NCI-H82 treated with DMSO at 0.1 percent for 48 hours (cell line): Measurements from ENCODE around the gene ATP10B.
"Not testable (repeated sequence)": the region's sequence is repeated elsewhere in the genome, so short reads cannot be mapped to it uniquely, and the experiment has no call there.

Experiments
- DNase-seq: peaks from one replicate; lab custom pipeline; 2025; ENCODE audit not compliant: unreplicated experiment; lab: John Stamatoyannopoulos, UW

Gene ATP10B

DNA sequence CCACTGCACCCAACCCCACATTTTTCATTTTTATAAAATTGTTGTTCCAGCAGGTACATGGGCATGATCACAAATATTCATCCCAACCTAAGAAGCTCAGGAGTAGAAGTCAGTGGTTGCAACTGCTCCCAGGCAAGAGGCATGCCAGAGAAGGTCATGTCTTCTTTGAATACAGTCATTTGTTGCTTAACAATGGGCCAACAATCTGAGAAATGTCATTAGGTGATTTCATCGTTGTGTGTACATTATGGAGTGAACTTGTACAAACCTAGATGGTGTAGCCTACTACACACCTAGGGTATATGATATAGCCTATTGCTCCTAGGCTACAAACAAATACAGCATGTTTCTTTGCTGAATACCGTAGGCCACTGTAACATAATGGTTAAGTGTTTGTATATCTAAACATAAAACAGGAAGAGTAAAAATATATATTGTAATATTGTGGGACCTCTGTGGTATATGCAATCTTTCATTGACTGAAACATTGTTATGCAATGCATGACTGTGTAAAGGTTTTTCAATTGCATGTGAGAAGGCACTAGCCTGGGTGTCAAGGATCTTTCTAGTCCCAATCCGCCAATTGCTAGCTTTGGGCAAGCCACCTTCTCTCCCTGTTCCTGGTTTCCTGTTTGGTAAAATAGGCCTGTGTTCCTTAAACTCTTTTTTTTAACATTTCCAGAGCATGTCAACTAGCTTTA lies 27.6 kb downstream of the ATP10B start:
- DNase-seq: no peak

DNA sequence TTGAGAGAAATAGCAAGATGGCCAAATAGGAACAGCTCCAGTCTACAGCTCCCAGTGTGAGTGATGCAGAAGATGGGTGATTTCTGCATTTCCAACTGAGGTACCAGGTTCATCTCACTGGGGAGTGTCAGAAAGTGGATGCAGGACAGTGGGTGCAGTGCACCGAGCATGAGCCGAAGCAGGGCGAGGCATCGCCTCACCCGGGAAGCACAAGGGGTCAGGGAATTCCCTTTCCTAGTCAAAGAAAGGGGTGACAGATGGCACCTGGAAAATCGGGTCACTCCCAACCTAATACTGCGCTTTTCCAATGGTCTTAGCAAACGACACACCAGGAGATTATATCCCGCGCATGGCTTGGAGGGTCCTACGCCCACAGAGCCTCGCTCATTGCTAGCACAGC lies 39.0 kb downstream of the ATP10B start:
- DNase-seq: not testable (repeated sequence)

DNA sequence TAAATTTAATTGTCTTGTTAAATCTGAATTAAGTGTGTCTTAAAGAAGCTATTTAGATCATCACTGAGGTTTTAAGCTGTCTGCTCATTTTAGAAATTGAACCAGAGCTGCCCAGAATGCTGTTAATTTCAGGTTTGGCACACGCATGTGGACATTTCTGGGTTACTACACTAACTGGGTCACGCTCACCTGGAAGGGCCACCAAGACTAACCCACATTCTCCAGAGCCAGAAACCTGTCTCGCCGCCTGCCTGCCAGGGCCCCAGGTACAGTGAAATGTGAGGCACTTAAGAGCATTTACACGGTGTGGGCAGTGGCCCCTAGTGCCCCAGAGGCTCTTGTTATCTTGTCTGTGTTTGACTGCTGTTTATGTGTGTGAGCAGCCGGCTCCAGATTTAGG lies 46.6 kb downstream of the ATP10B start:
- no peak for DNase-seq

DNA sequence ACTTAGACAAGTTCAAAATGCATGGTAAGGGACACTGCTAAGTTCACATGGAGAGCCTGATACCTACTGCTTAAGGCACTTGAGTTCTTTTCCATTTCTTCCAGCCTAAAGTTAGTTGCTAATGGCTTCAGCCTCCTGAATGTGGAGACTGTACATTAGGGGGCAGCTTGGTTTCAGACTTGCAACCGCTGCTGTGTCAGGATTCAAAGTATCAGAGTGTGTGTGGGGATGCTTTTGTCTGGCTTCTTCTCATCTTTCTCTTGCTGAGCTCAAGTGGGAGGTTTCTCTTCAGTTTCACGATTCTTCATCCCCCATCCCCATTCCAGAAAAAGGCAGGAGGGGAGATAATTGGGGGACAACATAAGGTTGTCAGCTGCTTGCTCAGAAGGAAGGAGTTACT lies 49.4 kb downstream of the ATP10B start:
- no peak for DNase-seq

DNA sequence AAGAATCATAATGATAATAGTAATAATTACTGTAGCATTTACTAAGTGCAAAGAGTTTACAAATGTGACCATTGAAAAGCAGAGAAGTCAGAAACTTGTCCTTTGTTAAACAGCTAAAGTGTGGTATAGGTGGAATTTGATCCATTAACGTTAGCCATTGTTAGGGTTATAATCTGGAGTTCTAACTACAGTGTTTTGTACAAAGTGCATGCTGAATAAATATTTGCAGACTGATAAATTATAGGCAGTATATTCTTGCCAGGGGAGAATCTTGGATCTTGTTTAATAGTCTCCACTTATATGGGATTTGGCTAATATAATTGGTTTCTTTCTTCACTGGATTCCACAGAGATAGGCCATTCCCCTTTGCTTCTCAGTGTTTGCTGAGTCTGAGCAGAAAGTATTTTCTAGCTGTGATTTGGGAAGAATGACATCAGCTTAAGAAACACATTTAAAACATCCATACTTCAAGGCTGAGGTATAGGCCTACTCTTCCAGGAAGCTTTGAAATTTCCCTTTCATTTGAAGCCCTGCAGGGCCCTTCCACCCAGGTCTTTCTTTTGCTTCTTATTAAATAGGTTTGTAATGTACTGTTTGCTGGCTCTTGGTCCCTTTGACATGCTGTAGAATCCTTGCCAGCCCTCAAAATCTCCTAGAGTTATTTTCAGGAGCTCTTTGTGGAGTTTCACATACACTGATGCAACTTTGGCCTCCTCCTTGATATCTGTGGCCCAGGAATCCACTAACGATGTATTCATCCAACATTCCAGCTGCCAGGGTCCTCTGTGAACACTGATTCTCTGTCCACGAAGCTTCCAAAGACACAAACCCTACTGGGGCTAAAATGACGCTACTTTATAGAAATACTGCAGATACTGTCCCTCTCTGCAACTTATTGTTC lies 51.4 kb downstream of the ATP10B start:
- DNase-seq: no peak

DNA sequence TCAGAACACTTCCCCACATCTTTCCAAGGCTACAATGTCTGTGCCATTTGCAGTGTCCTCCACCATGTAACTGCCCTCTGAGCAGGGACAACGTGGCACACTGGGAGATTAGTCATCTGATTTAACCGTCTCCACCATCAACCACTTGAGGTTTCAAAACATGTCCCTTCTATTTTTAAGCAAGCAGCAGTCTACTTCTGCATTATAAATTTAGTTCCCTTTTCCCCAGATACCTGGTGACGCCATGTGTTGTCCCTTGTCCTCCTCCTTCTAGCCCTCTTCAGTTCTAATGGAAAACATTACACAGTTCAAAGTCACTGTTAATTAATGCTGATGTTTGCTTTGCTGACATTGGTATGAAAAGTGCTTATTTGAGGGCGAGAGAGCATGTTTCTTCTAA lies 52.8 kb downstream of the ATP10B start:
- DNase-seq: no peak

DNA sequence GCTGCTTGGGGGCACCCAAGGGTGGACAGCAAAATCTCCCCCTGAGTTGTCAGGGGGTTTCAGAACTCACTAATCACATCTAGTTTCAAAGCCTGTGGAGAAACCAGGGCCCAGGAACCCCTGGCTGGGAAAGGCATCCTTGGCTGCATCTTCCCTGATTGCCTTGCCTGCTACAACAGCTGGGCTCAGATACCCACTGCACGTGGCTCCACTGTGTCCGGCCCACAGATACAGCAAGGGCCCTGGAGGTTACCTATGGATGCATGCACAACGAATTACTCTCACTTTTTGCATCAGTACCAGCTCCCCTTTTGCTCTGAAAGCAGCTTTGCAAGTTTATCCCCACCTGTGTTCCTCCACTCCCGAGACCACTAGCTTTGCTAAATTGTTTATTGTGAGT lies 55.0 kb downstream of the ATP10B start:
- no peak for DNase-seq

DNA sequence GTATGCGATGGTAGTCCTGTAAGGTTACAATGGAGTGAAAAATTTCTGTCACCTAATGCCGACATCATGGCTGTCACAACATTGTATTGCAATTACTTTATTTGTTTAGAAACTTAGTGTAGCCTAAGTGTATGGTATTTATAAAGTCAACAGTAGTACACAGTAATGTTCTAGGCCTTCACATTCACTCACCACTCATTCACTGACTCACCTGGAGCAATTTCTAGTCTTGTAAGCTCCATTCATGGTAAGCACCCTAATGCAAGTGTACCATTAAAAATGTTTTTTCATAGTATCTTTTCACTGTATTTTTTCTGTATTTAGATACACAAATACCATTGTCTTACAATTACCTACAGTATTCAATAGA lies 58.5 kb downstream of the ATP10B start:
- DNase-seq: no peak

DNA sequence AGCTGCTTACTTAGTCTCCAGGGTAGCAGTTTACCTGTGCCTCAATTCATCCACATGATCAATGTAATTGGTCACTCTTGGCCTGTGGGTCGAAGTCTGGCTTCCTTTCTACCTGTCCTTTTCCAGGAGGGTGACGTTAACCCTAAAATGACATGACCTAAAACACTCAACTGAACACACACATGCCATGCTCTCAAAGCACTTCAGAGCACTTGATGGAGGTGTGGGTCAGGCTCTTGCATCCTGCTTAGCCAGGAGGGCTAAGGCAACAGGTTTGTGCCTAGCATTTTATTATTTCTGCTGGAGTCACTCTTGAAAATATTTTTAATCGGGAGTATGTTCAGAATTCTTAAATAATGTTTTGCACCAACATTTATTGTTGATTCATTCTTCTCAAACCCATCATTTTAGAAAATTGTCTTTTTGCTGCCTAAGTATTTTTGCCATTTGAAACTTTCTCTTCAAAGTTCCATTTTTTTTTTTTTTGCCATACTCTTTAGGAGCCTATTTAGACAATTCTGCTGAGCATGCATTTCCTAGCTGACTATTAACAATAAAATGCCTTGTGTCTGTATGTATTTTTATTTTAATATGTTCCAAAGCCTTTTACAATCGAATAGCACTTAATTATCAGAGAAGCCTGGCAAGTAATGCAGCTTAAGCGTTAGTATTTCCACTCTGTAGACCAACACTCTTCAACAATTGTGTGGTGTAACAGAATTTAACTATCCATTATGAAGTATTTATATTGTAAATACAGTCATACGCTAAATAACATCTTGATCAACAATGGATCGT lies 59.1 kb downstream of the ATP10B start:
- DNase-seq: no peak

DNA sequence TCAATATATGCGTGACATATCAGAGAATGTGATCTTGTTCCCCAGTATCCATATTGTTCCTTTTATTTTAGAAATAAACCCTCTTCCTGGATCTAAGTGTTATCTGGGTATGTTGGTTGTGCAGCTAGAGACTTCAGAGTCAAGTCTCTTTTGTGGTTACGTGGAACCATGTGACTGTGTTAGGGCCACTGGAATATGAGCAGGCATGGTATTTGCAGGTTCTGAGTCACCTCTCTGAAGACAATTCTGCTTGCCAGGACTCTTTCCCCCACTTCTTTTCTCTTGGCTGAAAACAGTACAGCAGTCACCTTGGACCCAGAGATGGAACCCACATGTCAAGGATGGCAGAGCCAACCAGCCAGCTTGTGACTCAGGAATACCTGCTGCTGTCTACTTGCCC lies 59.7 kb downstream of the ATP10B start:
- no peak for DNase-seq

DNA sequence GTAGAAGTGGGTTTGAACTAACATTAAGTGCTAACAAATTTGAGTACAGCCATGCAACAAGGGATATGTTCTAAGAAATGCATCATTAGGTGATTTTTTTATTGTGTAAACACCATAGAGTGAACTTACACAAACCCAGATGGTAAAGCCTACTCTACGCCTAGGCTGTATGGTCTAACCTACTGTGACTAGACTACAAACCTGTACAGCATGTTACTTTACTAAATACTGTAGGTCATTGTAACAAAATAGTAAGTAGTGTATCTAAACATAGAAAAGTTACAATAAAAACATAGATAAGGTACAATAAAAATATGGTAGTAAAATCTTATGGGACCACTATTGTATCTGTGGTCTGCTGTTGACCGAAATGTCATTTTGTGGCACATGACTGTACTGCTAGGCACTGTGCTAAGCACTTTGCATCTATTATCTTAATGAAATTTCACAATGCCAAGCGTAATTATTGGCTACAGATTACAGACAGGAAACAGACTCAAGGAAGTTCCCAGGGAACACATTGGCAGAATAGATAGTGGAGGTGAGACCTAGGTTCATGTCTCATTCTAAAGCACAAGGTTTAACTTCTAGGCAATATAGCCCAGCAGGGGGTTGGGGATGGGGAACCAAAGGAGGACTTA lies 62.7 kb downstream of the ATP10B start:
- DNase-seq: no peak

DNA sequence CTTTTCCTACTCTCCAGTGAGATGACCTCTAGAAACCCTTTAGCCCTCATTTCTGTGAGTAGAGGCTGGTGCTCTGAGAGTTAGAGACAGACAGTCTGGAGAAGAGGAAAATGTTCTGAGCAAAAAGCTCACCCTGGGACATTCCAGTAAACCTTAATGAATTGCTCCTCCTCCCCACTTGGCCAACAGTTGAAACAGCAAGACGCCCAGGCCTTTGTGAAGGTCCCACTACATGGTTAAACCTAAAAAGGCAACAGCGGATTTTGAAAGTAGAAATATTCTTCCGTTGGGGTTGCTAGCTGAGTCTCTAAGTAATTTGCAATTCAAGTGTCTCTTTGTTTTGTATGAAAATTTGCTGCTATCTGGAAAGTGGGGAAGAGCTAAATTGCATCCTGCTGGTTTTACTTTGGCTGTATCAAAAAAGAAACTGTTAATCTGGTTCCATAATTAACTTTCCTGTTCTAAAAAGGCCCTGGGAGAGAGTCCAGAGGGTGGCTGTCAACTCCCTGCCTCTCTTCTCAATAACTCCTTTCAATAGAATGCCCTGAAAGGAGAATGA lies 63.8 kb downstream of the ATP10B start:
- DNase-seq: no peak

DNA sequence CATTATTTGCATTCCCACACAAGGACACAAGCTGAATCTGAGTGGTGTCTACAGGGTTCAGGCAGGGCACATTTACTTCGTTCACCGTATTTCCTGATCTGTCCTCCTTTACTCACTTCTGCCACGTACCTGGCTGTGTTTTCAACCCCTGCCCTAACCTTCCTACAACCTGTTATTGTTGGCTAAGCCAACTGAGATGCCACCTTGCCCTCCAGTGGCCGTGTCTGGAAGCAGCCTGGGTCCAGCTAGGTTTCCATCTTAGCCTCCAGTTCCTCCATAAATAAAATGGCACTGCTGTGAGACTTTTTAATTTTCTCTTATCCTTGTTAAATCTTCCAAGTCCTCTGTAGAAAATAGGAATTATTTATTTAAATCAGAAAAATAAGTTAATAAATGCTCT lies 64.8 kb downstream of the ATP10B start:
- DNase-seq: no peak

DNA sequence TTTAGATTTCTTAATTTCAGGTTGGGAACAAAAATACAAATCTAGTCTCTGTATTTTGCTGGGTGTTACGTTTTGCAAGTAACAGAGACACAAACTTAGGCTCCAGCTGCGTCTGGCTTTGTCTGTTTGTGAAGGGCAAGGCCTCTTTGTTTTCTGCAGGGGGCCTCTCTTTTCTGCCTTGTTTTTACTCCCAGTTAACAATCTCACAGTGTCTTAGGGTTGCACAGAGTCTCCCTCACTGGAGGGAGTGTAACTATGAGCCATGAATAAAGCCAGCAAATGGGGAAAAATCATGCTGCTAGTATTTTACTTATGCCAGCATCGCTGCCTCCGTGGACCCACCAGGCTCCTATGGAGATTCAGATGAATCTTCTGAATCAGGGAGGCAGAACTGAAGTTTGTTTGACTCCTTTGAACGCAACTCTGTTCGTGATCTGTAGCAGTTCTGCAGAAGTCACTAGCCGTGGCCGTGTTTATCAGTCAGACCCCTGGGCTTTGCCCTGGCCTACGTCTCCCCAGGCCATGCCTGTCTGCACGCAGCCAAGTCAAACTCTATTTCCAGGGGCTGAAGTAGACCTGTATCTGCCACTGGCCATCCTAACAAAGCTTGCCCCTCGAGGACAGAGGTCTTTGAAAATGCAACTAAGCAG lies 77.2 kb downstream of the ATP10B start:
- no peak for DNase-seq

DNA sequence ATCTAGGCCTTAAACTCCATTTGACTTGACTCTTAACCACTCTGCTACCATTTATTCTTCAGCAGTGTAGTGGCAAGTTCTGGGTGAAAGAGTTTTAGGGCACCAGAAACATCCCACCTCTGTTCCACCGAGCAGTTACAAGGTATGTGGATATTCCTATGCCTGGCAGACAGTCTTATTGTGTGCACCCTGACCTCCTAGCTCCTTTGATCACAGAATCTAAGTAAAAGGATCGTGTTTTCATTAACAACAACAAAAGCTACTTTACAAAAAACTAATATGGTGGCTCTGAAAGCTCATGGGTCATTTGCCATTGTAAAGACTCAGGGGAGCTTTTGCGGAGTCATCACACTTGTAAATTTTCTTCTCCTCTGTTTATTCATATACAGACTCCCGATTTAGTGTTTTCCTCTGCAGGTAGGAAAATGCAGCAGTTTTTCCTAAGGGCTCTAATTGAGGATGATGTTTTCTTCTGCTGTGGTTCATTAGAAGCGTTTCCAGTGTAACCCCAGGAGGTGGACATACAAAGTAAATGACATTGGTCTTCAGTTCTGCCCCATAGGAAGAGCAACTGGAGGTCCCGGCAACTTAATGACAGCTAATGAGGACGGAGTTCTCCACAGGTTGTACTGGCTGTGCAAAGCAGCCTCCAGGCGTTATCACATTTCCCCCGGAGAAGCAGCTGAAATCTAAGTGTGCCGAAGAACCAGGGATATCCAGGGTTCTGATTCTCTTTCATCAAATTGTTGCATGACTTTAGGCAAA lies 78.2 kb downstream of the ATP10B start:
- no peak for DNase-seq

DNA sequence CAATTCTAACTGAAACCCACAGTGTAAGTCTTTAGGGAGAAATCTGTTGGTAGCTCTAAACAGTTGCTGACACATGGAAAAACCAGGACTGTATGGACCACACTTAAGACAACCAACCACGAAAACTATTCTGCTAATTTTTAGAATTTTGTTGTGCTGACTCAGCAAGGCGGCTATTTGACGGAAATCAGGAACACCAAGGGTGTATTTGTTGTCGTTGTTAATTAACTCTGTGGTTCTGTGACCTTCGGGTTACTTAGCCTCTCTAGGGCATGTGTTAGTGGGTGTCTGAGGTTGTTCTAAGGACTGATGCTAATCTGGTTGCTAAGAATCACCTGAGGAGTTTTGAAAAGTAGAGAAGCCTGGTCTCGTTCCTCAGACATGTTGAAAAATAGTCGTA lies 79.2 kb downstream of the ATP10B start:
- DNase-seq: no peak

DNA sequence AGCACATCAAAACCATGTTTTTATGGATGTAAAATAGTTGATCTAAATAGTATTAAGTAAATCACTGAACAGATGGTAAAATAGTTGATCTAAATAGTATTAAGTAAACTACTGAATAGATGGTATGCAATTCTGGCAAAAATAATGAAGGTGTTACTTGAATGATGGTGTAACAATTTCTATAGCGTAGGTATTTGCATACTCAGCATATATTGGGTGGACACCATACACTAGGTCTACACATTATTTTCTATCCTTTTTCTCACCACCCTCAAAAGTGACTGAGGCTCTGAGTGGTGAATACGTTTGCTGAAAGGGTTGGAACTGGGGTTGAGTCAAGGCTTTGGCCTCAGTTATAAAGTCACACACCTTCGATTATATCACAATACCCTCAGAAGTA lies 81.3 kb downstream of the ATP10B start:
- no peak for DNase-seq

DNA sequence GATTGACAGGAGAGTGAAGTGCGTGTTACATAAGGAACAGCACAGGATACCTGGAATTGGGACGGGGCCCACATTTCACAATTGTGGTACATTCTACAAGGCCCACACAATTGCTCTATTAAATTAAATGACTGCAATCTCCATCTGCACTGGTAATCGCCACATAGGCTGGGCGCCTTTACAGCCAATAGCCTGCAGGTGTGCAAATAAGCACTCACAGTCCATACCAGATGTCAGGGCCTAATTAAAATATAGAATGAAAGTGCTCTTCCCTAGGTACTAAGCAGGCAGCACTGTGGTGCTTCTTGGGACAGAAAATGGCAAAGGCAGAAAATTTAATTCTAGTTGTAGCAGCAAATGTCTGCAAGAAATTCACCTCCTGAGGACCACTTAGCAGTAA lies 82.7 kb downstream of the ATP10B start:
- no peak for DNase-seq

DNA sequence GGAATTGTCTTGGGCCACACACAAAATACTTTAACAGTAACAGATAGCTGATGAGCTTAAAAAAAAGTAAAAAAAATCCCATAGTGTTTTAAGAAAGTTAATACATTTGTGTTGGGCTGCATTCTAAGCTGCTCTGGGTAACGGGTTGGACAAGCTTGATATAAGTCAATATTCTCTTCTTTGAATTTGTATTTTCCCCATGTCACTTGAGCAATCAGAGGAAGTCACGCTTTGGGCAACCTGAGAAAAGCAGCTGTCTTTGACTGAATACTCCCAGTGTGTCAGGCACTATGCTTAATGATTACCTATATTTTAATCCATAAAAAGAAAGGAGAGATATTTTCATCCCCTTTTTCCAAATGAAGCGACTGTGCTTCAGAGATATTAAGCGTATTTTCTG lies 84.9 kb downstream of the ATP10B start:
- no peak for DNase-seq

DNA sequence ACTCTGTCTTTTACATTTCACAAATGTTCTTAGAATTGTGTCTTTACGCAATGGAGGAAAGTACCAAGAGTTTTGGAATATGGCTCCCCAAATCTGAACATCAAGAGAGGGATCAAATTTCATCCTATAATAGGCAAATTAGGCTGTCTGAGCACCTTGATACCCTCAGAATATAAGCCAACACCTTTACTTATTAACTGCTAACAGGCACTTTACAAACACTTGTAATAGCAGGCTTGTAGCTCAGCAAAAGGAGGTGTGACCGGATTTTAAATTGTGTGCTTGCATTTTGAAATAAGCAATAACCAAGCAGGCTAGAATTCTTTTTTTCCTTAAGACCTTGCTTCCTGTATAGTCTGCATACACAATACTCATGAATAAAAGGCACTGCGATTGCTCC lies 92.0 kb downstream of the ATP10B start:
- no peak for DNase-seq
